Osteoblast (primary cell): ENCODE data around the gene TMEM161A. TPM values are rescaled to one million over a fixed set of nuclear protein-coding genes. Genes with fewer than 3 reads are reported as not detected.
A peak's percentile ranks its signal among the peaks of the same experiment; 100 is the strongest.

Experiments
- DNase-seq: peaks from one replicate; pipeline ENCODE4 v3.0.0; 2011; ENCODE audit warnings: low spot score, mixed read lengths; ENCODE audit not compliant: insufficient read length; ENCODE audit errors: missing footprints
- H2AFZ ChIP-seq: 2 replicates; pipeline ENCODE4 v1.6.0; 2011; ENCODE audit warnings: mild to moderate bottlenecking, low read length
- H3K27ac ChIP-seq: 2 replicates; pipeline ENCODE4 v1.5.1; 2011; ENCODE audit warnings: mild to moderate bottlenecking, low read depth, low read length, moderate library complexity
- H3K27me3 ChIP-seq: 2 replicates; pipeline ENCODE4 v1.6.0; 2012; ENCODE audit warnings: mild to moderate bottlenecking, control low read depth, inconsistent platforms, low read length, moderate library complexity; ENCODE audit not compliant: insufficient read depth
- H3K36me3 ChIP-seq: 2 replicates; pipeline ENCODE4 v1.5.1; 2011; ENCODE audit warnings: mild to moderate bottlenecking, low read length, control low read depth, moderate library complexity; ENCODE audit not compliant: insufficient read depth
- H3K4me1 ChIP-seq: 2 replicates; pipeline ENCODE4 v1.5.1; 2011; ENCODE audit warnings: mild to moderate bottlenecking, low read length, control low read depth, moderate library complexity; ENCODE audit not compliant: insufficient read depth
- H3K4me2 ChIP-seq: 2 replicates; pipeline ENCODE4 v1.6.0; 2011; ENCODE audit warnings: mild to moderate bottlenecking, low read length; ENCODE audit not compliant: insufficient read depth
- H3K4me3 ChIP-seq: fragments of 200-600 bp; sonication (generic); 3 replicates; pipeline ENCODE4 v1.5.1; 2012; ENCODE audit warnings: mild to moderate bottlenecking, low read length, inconsistent platforms; ENCODE audit not compliant: insufficient read depth
- H3K79me2 ChIP-seq: 2 replicates; pipeline ENCODE4 v1.6.0; 2012; ENCODE audit warnings: mild to moderate bottlenecking, low read length, control low read depth, inconsistent platforms; ENCODE audit not compliant: insufficient read depth
- H3K9me3 ChIP-seq: 2 replicates; pipeline ENCODE4 v1.5.1; 2011; ENCODE audit warnings: low read depth, low read length, control low read depth
- H4K20me1 ChIP-seq: 2 replicates; pipeline ENCODE4 v1.6.0; 2012; ENCODE audit warnings: mild to moderate bottlenecking, low read length, control low read depth; ENCODE audit not compliant: insufficient read depth
- CTCF ChIP-seq: IDR thresholded peaks from 2 replicates; pipeline ENCODE4 v1.5.1; 2011; ENCODE audit warnings: mild to moderate bottlenecking, low read depth, low read length, moderate library complexity; ENCODE audit errors: extremely low read depth
- total RNA-seq: library from RNA; depleted of rRNA; stranded (reverse); fragments of >200 nt; gene quantifications from 2 replicates; pipeline ENCODE4 v1.2.3, GENCODE V29; 2012

TMEM161A gene
- total RNA-seq, 1 donor = 13.8 TPM

- DNase-seq = no peak
- H3K27ac ChIP-seq = no peak overlapping the region
- no peaks in the 10 kb centered on the region for H3K27me3 ChIP-seq
- H3K4me1 ChIP-seq = no peaks in the 10 kb centered on the region
- no peaks in the 10 kb centered on the region for H4K20me1 ChIP-seq
- no peak overlapping the region for H3K4me2 ChIP-seq
- H3K79me2 ChIP-seq = no peaks in the 10 kb centered on the region
- no peak overlapping the region for H3K4me3 ChIP-seq
- H3K9me3 ChIP-seq = no peaks in the 10 kb centered on the region
- no peak for TF ChIP-seq CTCF
- no peaks in the 10 kb centered on the region for H3K36me3 ChIP-seq
- H2AFZ ChIP-seq = no peak overlapping the region
These were observed 16.7 kb upstream of the TMEM161A start for GRCh38 chr19:19154768-19155494.

GRCh38 chr19:19152668-19153384 lies 14.5 kb upstream of the TMEM161A start:
- Histone ChIP-seq H3K27ac (no peak overlapping the region), H2AFZ (no peak overlapping the region), H3K4me3 (no peak overlapping the region), H3K27me3 (no peaks in the 10 kb centered on the region), H3K79me2 (no peaks in the 10 kb centered on the region), H3K9me3 (no peaks in the 10 kb centered on the region), H3K4me2 (no peak overlapping the region), H3K36me3 (peaks cover 4% of the 10 kb centered on the region), H3K4me1 (no peaks in the 10 kb centered on the region), H4K20me1 (no peaks in the 10 kb centered on the region)
- DNase-seq = peak; percentile 58
- no peak for TF ChIP-seq CTCF

GRCh38 chr19:19151418-19151817 lies 13.1 kb upstream of the TMEM161A start:
- no peaks in the 10 kb centered on the region for H3K4me1 ChIP-seq

More at GRCh38 chr19:19151418-19151817, 13.1 kb upstream of the TMEM161A start:
- no peak overlapping the region for H3K27ac ChIP-seq
- no peaks in the 10 kb centered on the region for H3K27me3 ChIP-seq
- H3K36me3 ChIP-seq = peaks cover 4% of the 10 kb centered on the region
- H3K79me2 ChIP-seq = no peaks in the 10 kb centered on the region
- no peak overlapping the region for H3K4me3 ChIP-seq
- no peak for TF ChIP-seq CTCF
- no peak overlapping the region for H2AFZ ChIP-seq
- no peaks in the 10 kb centered on the region for H4K20me1 ChIP-seq
- no peak for DNase-seq
- H3K9me3 ChIP-seq = no peaks in the 10 kb centered on the region
- no peak overlapping the region for H3K4me2 ChIP-seq
